SH-SY5Y (cell line): ENCODE data around the gene ADAMTS17.

Experiments used
- GATA2 ChIP-seq: IDR thresholded peaks from 2 replicates; pipeline ENCODE4 v1.6.1; 2011; ENCODE audit warnings: mild to moderate bottlenecking, low read depth, low read length
- GATA3 ChIP-seq: IDR thresholded peaks from 2 replicates; pipeline ENCODE4 v1.6.1; 2011; ENCODE audit warnings: low read depth, mild to moderate bottlenecking, low read length, moderate library complexity

- no peak for TF ChIP-seq GATA2
- TF ChIP-seq GATA3: no peak
These were observed 131.4 kb downstream of the ADAMTS17 start for GRCh38 chr15:100210338-100210737.
